Measurements from ENCODE around the gene ANKRD6.

Gene ANKRD6

GRCh38 chr6:89464295-89464694 is 31.3 kb downstream of the ANKRD6 start:
- CTCF ChIA-PET = no interaction called here

GRCh38 chr6:89467437-89467836 is 34.5 kb downstream of the ANKRD6 start:
- H3K4me3 Mint-ChIP-seq = no peak overlapping the region

More at GRCh38 chr6:89464295-89464694, 31.3 kb downstream of the ANKRD6 start:
- H3K36me3 Mint-ChIP-seq = no peaks in the 10 kb centered on the region
- no peaks in the 10 kb centered on the region for H3K4me1 Mint-ChIP-seq
- no peak overlapping the region for H3K4me3 Mint-ChIP-seq
- no peak for DNase-seq
- H3K9me3 Mint-ChIP-seq = no peaks in the 10 kb centered on the region
- peaks cover 6% of the 10 kb centered on the region for H3K27me3 Mint-ChIP-seq
- no peak overlapping the region for H3K27ac Mint-ChIP-seq

GRCh38 chr6:89468998-89469397 is 36.0 kb downstream of the ANKRD6 start:
- no peak overlapping the region for H3K4me3 Mint-ChIP-seq
- no peak for DNase-seq
- CTCF ChIA-PET = interaction anchor here (1.4 kb wide), 1 partner anchor 128 kb away, joined by 3 read pairs; no protein-coding TSS in a partner anchor
- no peaks in the 10 kb centered on the region for H3K9me3 Mint-ChIP-seq
- peaks cover 3% of the 10 kb centered on the region for H3K4me1 Mint-ChIP-seq
- no peak overlapping the region for H3K27ac Mint-ChIP-seq
- peaks cover 10% of the 10 kb centered on the region for H3K27me3 Mint-ChIP-seq
- no peaks in the 10 kb centered on the region for H3K36me3 Mint-ChIP-seq

More at GRCh38 chr6:89467437-89467836, 34.5 kb downstream of the ANKRD6 start:
- Mint-ChIP-seq H3K27ac (no peak overlapping the region), H3K9me3 (no peaks in the 10 kb centered on the region), H3K4me1 (no peaks in the 10 kb centered on the region), H3K27me3 (peaks cover 10% of the 10 kb centered on the region), H3K36me3 (no peaks in the 10 kb centered on the region)
- DNase-seq = no peak
- CTCF ChIA-PET = interaction anchor here (0.7 kb wide), 1 partner anchor 9 kb away, joined by 3 read pairs; no protein-coding TSS in a partner anchor

- Mint-ChIP-seq H3K36me3 (peaks cover 3% of the 10 kb centered on the region), H3K27me3 (peaks cover 7% of the 10 kb centered on the region), H3K9me3 (peaks cover 5% of the 10 kb centered on the region), H3K4me3 (no peak overlapping the region), H3K27ac (no peak overlapping the region), H3K4me1 (peaks cover 25% of the 10 kb centered on the region)
- CTCF ChIA-PET = interaction anchor here (1.0 kb wide), 1 partner anchor 39 kb away, joined by 3 read pairs; no protein-coding TSS in a partner anchor
- DNase-seq = no peak
These were observed 38.4 kb downstream of the ANKRD6 start for GRCh38 chr6:89471287-89471867.

DNA sequence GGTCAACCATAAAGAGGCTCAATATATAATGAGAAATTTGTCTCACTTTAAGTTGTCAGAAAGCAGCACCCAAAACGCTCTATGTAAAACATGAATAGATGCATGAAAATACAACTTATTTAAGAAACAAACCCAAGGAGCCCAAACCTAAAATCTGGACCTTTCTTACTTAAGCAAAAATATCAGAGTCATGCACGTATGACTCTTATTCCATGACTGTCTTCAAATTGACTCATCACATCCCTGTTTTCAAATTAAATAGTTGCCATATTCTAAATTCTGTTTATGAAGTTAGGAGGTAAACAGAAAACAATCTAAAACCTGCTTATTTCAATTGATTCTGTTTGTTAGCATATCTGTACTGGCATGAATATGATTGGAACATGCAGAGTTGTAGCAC is 42.1 kb downstream of the ANKRD6 start:
- peaks cover 5% of the 10 kb centered on the region for H3K27me3 Mint-ChIP-seq
- peaks cover 5% of the 10 kb centered on the region for H3K9me3 Mint-ChIP-seq
- peaks cover 30% of the 10 kb centered on the region for H3K4me1 Mint-ChIP-seq
- CTCF ChIA-PET = no interaction called here
- H3K27ac Mint-ChIP-seq = peak overlapping the region; percentile 71
- DNase-seq = no peak
- H3K4me3 Mint-ChIP-seq = no peak overlapping the region
- peaks cover 3% of the 10 kb centered on the region for H3K36me3 Mint-ChIP-seq

DNA sequence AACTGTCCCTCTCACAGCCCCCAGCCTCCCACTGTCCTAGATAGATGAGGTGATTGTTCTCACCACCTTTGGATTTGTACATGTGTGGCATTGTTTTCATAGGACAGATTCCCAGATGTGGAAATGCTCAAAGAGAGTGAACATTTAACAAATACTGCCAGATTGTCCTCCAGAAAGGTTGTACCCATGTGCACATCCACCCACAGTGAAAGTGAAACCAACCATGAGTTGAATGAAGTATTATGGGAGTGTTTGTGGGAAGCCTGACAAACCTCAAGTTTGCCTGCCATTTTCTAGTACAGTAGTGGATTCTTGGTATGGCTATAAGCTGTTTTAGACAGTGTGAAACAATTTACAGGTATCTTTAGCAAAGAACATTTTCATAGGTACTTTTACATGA is 42.7 kb downstream of the ANKRD6 start:
- H3K9me3 Mint-ChIP-seq = peaks cover 5% of the 10 kb centered on the region
- H3K27me3 Mint-ChIP-seq = peaks cover 5% of the 10 kb centered on the region
- DNase-seq = peak; percentile 46
- H3K4me1 Mint-ChIP-seq = peaks cover 30% of the 10 kb centered on the region
- H3K4me3 Mint-ChIP-seq = peak overlapping the region; percentile 16
- CTCF ChIA-PET = interaction anchor here (0.7 kb wide), 1 partner anchor 9 kb away, joined by 3 read pairs; no protein-coding TSS in a partner anchor
- H3K27ac Mint-ChIP-seq = peak overlapping the region; percentile 71
- H3K36me3 Mint-ChIP-seq = peaks cover 3% of the 10 kb centered on the region

GRCh38 chr6:89479897-89480296 is 46.9 kb downstream of the ANKRD6 start:
- H3K27ac Mint-ChIP-seq = no peak overlapping the region
- peaks cover 18% of the 10 kb centered on the region for H3K4me1 Mint-ChIP-seq
- H3K36me3 Mint-ChIP-seq = peaks cover 3% of the 10 kb centered on the region
- H3K27me3 Mint-ChIP-seq = peaks cover 14% of the 10 kb centered on the region
- peaks cover 5% of the 10 kb centered on the region for H3K9me3 Mint-ChIP-seq
- CTCF ChIA-PET = no interaction called here
- H3K4me3 Mint-ChIP-seq = no peak overlapping the region
- no peak for DNase-seq

- Mint-ChIP-seq H3K27me3 (peaks cover 21% of the 10 kb centered on the region), H3K36me3 (no peaks in the 10 kb centered on the region), H3K27ac (no peak overlapping the region), H3K4me3 (no peak overlapping the region), H3K9me3 (no peaks in the 10 kb centered on the region), H3K4me1 (peaks cover 3% of the 10 kb centered on the region)
- CTCF ChIA-PET = no interaction called here
- no peak for DNase-seq
These were observed 48.7 kb downstream of the ANKRD6 start for GRCh38 chr6:89481695-89482094.

DNA sequence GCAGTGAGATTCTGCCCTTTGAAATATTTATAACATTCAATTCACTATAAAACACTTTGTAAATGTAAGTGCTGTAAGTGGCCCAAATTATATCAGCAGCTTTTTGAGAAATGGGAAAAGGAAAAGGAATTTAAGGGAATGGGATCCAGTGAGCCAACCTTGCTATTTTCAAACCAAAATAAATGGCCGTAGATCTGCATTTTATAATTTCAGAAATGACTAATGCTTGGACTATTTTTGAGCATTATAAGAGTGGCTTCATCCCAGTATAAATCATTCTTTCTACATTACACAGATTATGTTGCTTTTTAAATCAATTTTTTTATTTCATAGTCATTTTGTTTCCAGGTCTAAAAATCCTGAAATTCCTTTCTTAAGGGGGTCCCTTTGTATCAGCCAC is 49.2 kb downstream of the ANKRD6 start:
- Mint-ChIP-seq H3K4me1 (peaks cover 3% of the 10 kb centered on the region), H3K27ac (no peak overlapping the region), H3K4me3 (no peak overlapping the region), H3K9me3 (no peaks in the 10 kb centered on the region), H3K36me3 (no peaks in the 10 kb centered on the region), H3K27me3 (peaks cover 21% of the 10 kb centered on the region)
- CTCF ChIA-PET = no interaction called here
- no peak for DNase-seq

DNA sequence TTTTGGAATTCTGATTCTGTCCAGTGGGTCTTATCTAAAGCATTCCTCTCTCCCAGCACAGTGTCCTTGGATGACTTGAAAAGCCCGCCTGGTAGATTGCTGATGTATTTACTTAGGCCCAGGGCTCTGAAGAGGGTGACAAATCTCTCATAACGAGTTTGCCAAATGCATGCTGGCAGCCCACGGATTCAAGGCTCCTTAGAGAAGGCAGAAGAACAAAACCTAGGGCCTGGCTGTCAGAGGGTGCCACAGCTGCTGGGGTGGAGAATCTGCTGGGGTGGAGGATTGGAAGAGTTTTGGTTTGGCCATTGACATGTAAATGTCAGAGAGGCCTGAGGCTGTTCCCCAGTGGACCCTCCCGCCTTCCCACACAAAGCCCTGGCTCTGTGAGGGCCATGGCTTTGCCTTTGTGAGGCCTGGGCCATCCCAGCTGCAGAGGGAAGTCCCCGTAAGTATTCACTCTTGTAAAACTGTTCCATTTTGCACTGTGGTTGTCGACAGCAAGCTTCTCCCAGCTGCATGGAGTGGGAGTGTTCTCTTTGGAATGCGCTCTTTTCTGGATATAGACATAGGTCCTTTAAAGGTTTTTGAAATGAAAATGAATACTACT is 50.3 kb downstream of the ANKRD6 start:
- H3K4me1 Mint-ChIP-seq = peaks cover 3% of the 10 kb centered on the region
- no peaks in the 10 kb centered on the region for H3K9me3 Mint-ChIP-seq
- no peak overlapping the region for H3K4me3 Mint-ChIP-seq
- no peaks in the 10 kb centered on the region for H3K36me3 Mint-ChIP-seq
- CTCF ChIA-PET = no interaction called here
- DNase-seq = no peak
- H3K27ac Mint-ChIP-seq = no peak overlapping the region
- H3K27me3 Mint-ChIP-seq = peaks cover 21% of the 10 kb centered on the region

DNA sequence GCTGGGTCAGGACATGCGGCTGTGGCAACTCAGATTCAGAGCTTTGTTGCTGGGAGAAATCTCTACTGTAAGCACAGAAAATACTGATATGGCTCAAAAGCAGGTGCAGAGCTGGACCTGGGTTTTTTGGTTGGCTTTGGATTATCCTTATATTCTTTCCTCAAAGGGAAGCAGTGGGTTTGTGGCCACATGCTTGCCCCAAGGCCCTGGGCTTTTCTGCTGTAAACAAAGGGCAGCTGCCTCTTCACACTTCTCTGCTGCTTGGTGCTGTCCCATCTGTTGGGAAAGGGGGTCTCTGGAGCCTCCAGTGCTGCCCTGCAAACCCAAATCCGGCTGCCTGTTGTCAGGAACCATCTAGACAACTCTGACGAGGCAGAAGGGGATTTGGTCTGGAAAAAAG is 52.4 kb downstream of the ANKRD6 start:
- DNase-seq = no peak
- H3K9me3 Mint-ChIP-seq = no peaks in the 10 kb centered on the region
- H3K27me3 Mint-ChIP-seq = peaks cover 16% of the 10 kb centered on the region
- H3K4me3 Mint-ChIP-seq = no peak overlapping the region
- CTCF ChIA-PET = no interaction called here
- no peaks in the 10 kb centered on the region for H3K36me3 Mint-ChIP-seq
- H3K4me1 Mint-ChIP-seq = no peaks in the 10 kb centered on the region
- H3K27ac Mint-ChIP-seq = no peak overlapping the region

DNA sequence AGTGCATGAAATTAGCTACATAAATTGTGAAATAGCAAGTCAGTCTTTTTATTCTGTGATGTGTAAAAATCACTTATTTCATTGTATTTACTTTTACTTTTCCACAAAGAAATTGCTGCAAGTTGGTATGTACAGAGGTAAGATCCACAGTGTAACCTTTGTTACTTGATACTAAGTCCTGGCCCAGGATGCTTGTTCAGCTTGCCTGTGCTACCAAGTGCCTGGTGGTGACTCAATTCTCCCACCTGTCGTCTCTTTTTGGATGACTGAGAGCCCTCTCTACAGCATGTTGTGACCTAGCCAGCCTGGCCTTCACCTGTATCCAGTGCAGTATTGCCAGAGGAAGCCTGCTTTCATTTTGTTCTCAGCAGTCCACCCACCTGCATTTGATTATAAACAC is 54.9 kb downstream of the ANKRD6 start:
- H3K4me1 Mint-ChIP-seq = no peaks in the 10 kb centered on the region
- H3K27ac Mint-ChIP-seq = no peak overlapping the region
- H3K9me3 Mint-ChIP-seq = no peaks in the 10 kb centered on the region
- DNase-seq = no peak
- CTCF ChIA-PET = no interaction called here
- no peak overlapping the region for H3K4me3 Mint-ChIP-seq
- no peaks in the 10 kb centered on the region for H3K36me3 Mint-ChIP-seq
- peaks cover 13% of the 10 kb centered on the region for H3K27me3 Mint-ChIP-seq

DNA sequence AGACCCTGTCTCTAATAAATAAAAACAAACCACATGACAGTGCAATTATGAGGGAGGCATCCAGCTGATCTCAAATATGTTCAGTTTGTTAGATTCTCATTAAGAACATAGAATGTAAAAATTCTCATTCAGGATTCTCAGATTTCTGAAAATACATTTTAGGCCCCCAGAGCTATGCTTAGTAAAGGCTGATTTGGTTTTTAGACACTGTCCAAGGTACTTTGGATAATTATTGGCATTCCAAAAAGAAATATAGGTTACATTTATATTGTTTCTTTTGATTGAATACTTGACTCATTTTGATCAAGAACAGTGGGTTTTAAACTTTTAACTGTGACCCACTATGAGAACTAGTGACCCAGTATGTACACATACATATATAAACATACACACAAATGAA is 55.5 kb downstream of the ANKRD6 start:
- no peak overlapping the region for H3K4me3 Mint-ChIP-seq

GRCh38 chr6:89489078-89489477 is 56.1 kb downstream of the ANKRD6 start:
- CTCF ChIA-PET = no interaction called here
- no peak overlapping the region for H3K4me3 Mint-ChIP-seq
- no peaks in the 10 kb centered on the region for H3K9me3 Mint-ChIP-seq
- H3K36me3 Mint-ChIP-seq = no peaks in the 10 kb centered on the region
- H3K27me3 Mint-ChIP-seq = peaks cover 7% of the 10 kb centered on the region
- no peak overlapping the region for H3K27ac Mint-ChIP-seq
- DNase-seq = no peak
- no peaks in the 10 kb centered on the region for H3K4me1 Mint-ChIP-seq

More for the DNA sequence above, 55.5 kb downstream of the ANKRD6 start:
- Mint-ChIP-seq H3K27me3 (peaks cover 7% of the 10 kb centered on the region), H3K9me3 (no peaks in the 10 kb centered on the region), H3K4me1 (no peaks in the 10 kb centered on the region), H3K36me3 (no peaks in the 10 kb centered on the region), H3K27ac (no peak overlapping the region)
- DNase-seq = no peak
- CTCF ChIA-PET = no interaction called here

DNA sequence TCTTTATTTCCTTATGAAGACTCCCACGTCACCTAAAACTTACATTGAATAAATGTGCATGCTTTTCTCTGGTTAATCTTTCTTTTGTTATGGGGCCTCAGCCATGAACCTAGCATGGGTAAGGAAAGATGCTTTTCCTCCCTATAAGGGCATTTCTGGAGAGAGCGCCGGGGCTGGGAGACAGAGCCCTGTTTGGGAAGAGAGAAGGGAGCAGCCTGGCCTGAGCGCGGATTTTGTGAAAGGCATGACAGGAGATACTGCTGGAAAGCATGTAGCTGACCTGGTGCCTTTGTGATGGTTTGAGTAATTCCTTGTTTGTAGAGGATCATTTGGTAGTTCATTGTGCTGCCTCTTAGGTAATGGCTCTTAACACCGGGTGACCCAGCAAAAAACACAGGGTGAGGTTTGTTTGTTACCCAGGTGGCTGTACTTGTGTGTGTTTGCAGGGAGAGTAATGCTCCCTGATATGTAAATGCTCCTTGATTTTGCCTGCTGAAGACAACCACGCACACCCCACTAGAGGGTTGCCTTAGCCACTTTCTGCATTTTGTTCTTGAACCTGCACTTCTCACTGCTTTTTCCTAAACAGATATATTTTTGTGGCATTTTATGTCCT is 59.2 kb downstream of the ANKRD6 start:
- no peaks in the 10 kb centered on the region for H3K36me3 Mint-ChIP-seq
- no peak for DNase-seq
- no peak overlapping the region for H3K4me3 Mint-ChIP-seq
- H3K27me3 Mint-ChIP-seq = peaks cover 16% of the 10 kb centered on the region
- no peak overlapping the region for H3K27ac Mint-ChIP-seq
- no peaks in the 10 kb centered on the region for H3K9me3 Mint-ChIP-seq
- H3K4me1 Mint-ChIP-seq = no peaks in the 10 kb centered on the region
- CTCF ChIA-PET = no interaction called here
